Epithelial cell of proximal tubule (primary cell): Measurements from ENCODE around the gene MICU1. TPM values are rescaled to one million over a fixed set of nuclear protein-coding genes. Genes with fewer than 3 reads are reported as not detected.

ENCODE experiments used
- DNase-seq: peaks from one replicate; pipeline ENCODE4 v3.0.0-alpha.2; 2011; ENCODE audit warnings: low read depth
- H3K4me3 ChIP-seq: 2 replicates; pipeline ENCODE4 v1.5.1; 2011; ENCODE audit warnings: low read depth, mild to moderate bottlenecking, low read length
- total RNA-seq: library from RNA; depleted of rRNA; stranded (reverse); fragments of >200 nt; gene quantifications from 2 replicates; pipeline ENCODE4 v1.2.3, GENCODE V29; 2015
- TF ChIP-seq, protein P1 (sequence below): conservative IDR thresholded peaks from 2 replicates; pipeline ENCODE4 v1.5.1; 2012; ENCODE audit warnings: low read depth, mild to moderate bottlenecking, low read length

The MICU1 gene
- total RNA-seq, 1 donor from 2014 or later, result 31.3 TPM

DNA sequence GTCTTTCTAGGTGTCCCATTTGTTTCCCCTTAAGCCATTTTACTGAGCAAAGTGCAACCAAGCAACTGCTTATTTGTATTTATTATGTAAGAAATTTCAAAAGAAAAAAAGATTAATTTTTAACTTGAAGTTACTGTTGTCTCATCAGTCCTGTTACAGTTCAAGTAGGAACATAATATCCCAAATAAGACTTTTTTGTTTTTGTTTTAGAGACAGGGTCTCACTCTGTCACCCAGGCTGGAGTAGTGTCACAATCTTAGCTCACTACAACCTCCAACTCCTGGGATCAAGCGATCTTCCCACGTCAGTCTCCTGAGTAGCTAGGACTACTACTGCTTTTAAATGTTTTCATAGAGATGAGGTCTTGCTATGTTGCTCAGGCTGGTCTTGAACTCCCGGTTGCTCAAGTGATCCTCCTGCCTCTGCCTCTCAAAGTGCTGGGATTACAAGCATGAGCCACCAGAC lies 101.9 kb downstream of the MICU1 start:
- TF ChIP-seq, protein P1, sequence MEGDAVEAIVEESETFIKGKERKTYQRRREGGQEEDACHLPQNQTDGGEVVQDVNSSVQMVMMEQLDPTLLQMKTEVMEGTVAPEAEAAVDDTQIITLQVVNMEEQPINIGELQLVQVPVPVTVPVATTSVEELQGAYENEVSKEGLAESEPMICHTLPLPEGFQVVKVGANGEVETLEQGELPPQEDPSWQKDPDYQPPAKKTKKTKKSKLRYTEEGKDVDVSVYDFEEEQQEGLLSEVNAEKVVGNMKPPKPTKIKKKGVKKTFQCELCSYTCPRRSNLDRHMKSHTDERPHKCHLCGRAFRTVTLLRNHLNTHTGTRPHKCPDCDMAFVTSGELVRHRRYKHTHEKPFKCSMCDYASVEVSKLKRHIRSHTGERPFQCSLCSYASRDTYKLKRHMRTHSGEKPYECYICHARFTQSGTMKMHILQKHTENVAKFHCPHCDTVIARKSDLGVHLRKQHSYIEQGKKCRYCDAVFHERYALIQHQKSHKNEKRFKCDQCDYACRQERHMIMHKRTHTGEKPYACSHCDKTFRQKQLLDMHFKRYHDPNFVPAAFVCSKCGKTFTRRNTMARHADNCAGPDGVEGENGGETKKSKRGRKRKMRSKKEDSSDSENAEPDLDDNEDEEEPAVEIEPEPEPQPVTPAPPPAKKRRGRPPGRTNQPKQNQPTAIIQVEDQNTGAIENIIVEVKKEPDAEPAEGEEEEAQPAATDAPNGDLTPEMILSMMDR, result no peak

DNA sequence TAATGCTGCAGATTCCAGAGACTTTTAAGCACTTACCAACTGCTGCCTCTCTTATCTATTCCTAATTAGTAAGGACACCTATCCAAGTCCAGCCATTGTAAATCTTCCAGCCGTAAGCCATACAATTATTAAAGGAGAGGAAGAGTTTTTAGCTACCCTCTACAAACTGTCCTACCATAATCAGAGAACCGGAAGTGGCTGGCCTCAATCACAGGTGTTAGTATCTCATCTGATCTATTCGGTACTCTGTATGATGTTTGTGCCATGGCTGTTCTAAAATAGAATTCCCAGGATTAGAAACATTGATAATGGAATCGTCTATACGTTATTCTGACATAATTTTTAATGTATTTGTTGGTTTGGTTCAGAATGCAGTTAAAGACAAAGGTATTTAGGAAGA lies 102.8 kb downstream of the MICU1 start:
- DNase-seq, result no peak
- H3K4me3 ChIP-seq, result no peak overlapping the region
- TF ChIP-seq, protein P1, result no peak

More for the DNA sequence above, 101.9 kb downstream of the MICU1 start:
- H3K4me3 ChIP-seq, result no peak overlapping the region
- DNase-seq, result no peak

DNA sequence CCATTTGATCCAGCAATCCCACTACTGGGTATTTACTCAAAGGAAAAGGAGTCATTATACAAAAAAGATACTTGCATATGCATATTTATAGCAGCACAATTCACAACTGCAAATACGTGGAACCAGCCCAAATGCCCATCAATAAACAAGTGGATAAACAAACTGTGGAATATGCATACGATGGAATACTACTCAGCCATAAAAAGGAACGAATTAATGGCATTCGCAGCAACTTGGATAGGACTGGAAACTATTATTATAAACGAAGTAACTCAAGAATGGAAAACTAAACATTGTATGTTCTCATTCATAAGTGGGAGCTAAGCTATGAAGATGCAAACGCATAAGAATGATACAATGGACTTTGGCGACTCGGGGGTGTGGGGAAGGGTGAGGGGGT lies 108.6 kb downstream of the MICU1 start:
- DNase-seq, result no peak
- H3K4me3 ChIP-seq, result no peak overlapping the region
- TF ChIP-seq, protein P1, result no peak

DNA sequence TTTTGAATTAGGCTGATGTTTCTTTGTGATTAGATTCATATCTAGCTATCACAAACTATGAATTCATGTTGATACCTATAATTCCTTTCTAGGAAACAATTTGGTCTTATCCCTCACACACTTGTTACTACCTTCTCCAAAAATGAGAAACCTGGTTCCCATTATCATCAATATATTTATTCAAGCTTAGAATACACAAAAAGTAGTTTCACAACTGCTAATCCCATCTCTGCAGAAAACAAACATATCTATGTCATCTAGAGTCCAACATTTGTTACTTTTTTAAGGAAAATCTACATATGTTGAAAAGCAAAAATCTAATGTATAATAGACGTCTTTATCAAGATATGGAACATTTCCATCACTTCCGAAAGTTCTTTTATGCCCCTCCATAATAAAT lies 110.4 kb downstream of the MICU1 start:
- TF ChIP-seq, protein P1, result no peak
- no peak for DNase-seq
- H3K4me3 ChIP-seq, result no peak overlapping the region

DNA sequence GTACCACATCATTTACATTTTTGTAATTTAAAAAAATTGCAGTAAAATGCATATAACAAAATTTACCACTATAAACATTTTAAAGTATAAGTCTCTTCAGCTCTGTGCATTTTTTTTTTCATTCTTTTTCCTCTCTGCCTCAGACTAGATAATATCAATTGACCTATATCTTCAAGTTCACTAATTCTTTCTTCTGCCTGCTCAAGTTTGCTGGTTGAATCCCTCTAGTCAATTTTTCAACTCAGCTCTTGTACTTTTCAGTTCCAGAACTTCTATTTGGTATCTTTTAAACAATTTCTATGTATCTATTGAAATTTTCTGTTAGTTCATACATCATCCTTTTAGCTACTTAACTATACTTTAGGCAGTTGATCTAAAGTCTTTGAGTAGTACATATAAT lies 112.0 kb downstream of the MICU1 start:
- H3K4me3 ChIP-seq, result no peak overlapping the region
- no peak for DNase-seq
- TF ChIP-seq, protein P1, result no peak

DNA sequence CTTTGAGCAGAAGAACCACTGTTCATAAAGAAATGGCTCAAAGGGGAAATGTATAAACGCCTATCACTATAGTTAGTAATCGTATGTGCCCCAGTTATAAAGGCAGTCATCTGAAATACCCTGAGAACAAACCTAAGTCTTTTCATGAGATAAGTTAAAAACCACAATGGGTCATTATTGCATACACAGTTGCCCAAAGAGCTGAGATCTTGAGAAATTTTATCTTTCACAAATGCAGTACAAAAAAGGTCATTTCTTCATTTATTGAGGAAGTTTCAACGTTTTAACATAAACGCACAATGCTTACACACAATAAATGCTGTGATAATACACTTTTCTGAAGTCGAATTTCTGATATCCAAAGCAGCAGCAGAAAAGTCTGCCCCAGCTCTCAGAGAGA lies 114.4 kb downstream of the MICU1 start:
- TF ChIP-seq, protein P1, result no peak
- DNase-seq, result no peak
- no peak overlapping the region for H3K4me3 ChIP-seq

DNA sequence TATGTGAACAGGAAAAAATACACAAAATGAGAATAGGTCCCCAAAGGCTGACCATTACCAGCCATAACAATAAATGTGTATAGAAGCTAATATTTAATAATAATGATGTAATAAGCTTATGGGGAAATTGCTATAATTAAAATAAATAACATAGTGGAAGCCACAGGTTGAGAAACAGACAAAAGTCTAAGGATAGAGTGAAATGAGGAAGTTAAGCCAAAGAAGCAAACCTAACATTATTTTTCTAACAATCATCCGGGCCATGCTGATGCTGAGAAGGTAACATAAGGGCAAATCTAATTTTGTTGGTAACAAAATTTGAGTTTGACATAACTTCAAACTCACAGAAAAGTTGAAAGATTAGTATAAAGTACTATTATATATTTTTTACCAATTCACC lies 115.9 kb downstream of the MICU1 start:
- no peak for DNase-seq
- TF ChIP-seq, protein P1, result no peak
- H3K4me3 ChIP-seq, result no peak overlapping the region
